ENCODE results near the gene ENO4.

- no peak for TF ChIP-seq CTCF (IDR thresholded peaks at IDR 0.05; ENCODE audit: insufficient read depth, low read length, poor library complexity, severe bottlenecking)
- TF ChIP-seq EZH2phosphoT487 (conservative IDR thresholded peaks at IDR 0.05; ENCODE audit: low read length), result no peak
Measured at GRCh38 chr10:116882639-116883038, 33.3 kb downstream of the ENO4 start.
